Natural killer cell (primary cell): Measurements from ENCODE around the gene LEFTY1. TPM values are rescaled to one million over a fixed set of nuclear protein-coding genes. Genes with fewer than 3 reads are reported as not detected.

Experiments used
- ATAC-seq, 3 donors: fragments of 150-1000 bp in 2 of 3; fragments of 200-7000 bp in 1 of 3; cut with Tn5 transposase; 1 replicate in 1 of 3; 2 replicates in 2 of 3; pipeline ENCODE4 v1.10.0; 2021; ENCODE audit warnings: mild to moderate bottlenecking in 2 of 3, moderate library complexity in 2 of 3
- DNase-seq, 2 donors: peaks; one replicate each; pipeline versions ENCODE4 v3.0.0 to v3.0.0-alpha.2; 2013 to 2021; ENCODE audit warnings: mixed read lengths in 1 of 2
- H3K27ac ChIP-seq: one replicate; pipeline ENCODE4 v1.5.1; 2013; ENCODE audit warnings: mild to moderate bottlenecking, low read length
- H3K27me3 ChIP-seq: one replicate; pipeline ENCODE4 v1.6.1; 2013; ENCODE audit warnings: low read length; ENCODE audit not compliant: control insufficient read depth, insufficient read depth
- H3K36me3 ChIP-seq: one replicate; pipeline ENCODE4 v1.6.1; 2013; ENCODE audit warnings: low read length; ENCODE audit not compliant: control insufficient read depth, insufficient read depth
- H3K4me1 ChIP-seq: one replicate; pipeline ENCODE4 v1.6.1; 2013; ENCODE audit warnings: low read length; ENCODE audit not compliant: control insufficient read depth, insufficient read depth
- H3K4me3 ChIP-seq: one replicate; pipeline ENCODE4 v1.5.1; 2013; ENCODE audit warnings: low read length
- H3K9me3 ChIP-seq: one replicate; pipeline ENCODE4 v1.6.1; 2013; ENCODE audit warnings: low read length; ENCODE audit not compliant: control insufficient read depth, insufficient read depth
- H3K27ac Mint-ChIP-seq, 2 donors: one replicate each; pipeline ENCODE4 v1.8.0; 2022; ENCODE audit warnings: mild to moderate bottlenecking in 2 of 2, mixed read lengths in 2 of 2, moderate library complexity in 1 of 2
- H3K27me3 Mint-ChIP-seq, 2 donors: one replicate each; pipeline ENCODE4 v1.8.0; 2022; ENCODE audit warnings: low read depth in 2 of 2, mixed read lengths in 2 of 2
- H3K36me3 Mint-ChIP-seq: one replicate; pipeline ENCODE4 v1.8.0; 2022; ENCODE audit warnings: mixed read lengths
- H3K4me1 Mint-ChIP-seq, 2 donors: one replicate each; pipeline ENCODE4 v1.8.0; 2022; ENCODE audit warnings: mixed read lengths in 2 of 2
- H3K4me3 Mint-ChIP-seq: one replicate; pipeline ENCODE4 v1.8.0; 2022; ENCODE audit warnings: mild to moderate bottlenecking, moderate library complexity, mixed read lengths
- H3K9me3 Mint-ChIP-seq, 2 donors: one replicate each; pipeline ENCODE4 v1.8.0; 2022; ENCODE audit warnings: mixed read lengths in 2 of 2
- WGBS: methylation state at CpG from one replicate; pipeline ENCODE4 v1.1.7; 2013; ENCODE audit warnings: missing lambda C conversion rate; ENCODE audit not compliant: insufficient coverage; 5-methylcytosine and 5-hydroxymethylcytosine counted together
- intact Hi-C: fragments of 100-400 bp; cut with micrococcal nuclease; formaldehyde crosslinking; loops from one replicate; pipeline ENCODE4 v1.14.2; 2022
- total RNA-seq, 4 donors: library from RNA; stranded (reverse); fragments of 120-200 nt in 1 of 4; gene quantifications; one replicate each; pipeline versions ENCODE4 v1.2.3 to v1.2.4, GENCODE V29; 2013 to 2022
- TF ChIP-seq, protein P1 (sequence below): fragments of 200-600 bp; IDR thresholded peaks from one replicate; pipeline ENCODE4 v1.8.0; 2022; ENCODE audit warnings: antibody characterized with exemption

LEFTY1 gene
- total RNA-seq, 3 donors from 2014 or later (not counting 1 experiment from before 2014, with no cell fraction given), result not detected

DNA sequence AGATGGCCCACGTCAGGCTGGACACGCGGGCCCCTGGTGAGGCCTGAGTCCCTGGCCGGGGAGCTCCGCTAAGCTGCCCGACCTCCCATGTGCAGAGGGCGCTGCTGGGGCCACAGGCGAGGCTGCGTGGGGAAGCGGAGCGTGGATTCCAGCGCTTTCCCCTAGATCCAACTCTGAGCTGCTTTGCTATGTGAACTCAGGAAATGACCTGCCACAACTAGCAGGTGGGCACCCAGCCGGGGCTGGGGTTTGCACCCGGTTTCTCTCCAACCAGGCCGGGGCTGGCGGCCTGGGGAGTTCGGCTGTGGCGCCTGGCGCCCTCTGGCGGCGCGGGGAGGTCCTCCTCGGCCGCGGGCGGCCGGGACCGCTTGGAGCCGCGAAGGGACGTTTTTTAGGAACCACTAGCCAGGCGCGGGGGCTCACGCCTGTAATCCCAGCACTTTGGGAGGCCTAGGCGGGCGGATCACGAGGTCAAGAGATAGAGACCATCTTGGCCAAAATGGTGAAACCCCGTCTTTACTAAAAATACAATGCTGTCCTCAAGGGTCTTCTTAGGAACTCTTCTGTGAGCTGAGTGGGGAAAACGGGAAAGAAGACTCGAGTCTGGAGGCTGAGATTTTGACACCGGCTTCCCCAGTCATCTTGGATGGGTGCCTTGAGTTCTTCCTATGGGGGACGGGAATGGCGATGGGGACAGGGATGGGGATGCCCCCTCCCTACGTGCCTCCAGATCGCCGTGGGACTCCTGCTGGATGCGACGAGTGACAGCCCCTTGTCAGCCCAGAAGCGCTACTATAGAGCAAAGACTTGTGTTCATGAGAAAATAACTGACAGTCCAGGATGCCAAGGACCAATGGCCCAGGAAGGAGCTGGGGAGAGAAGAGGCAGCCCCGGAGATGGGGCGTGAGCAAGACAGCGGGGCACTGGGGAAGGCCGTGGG is 22.5 kb upstream of the LEFTY1 start:
- Histone ChIP-seq H3K36me3 (peaks cover 2% of the 10 kb centered on the region), H3K4me3 (no peak overlapping the region), H3K27ac (no peak overlapping the region), H3K9me3 (no peaks in the 10 kb centered on the region), H3K4me1 (peaks cover 21% of the 10 kb centered on the region), H3K27me3 (no peaks in the 10 kb centered on the region)
- ATAC-seq (peak; percentile 77 to 95 (median 93)), DNase-seq (peak; percentile 68 to 88)
- intact Hi-C loops, result loop anchor here (2.0 kb wide), 1 partner anchor 437 kb away; no protein-coding TSS in a partner anchor
- Mint-ChIP-seq H3K36me3 (no peaks in the 10 kb centered on the region), H3K4me1 (peaks cover 22 to 25% of the 10 kb centered on the region in 2 donors), H3K27ac (no peak overlapping the region), H3K9me3 (no peaks in the 10 kb centered on the region), H3K27me3 (no peaks in the 10 kb centered on the region), H3K4me3 (no peak overlapping the region)
- WGBS, result 61% methylated on average over 53 of the region's 53 CpGs
- TF ChIP-seq, protein P1, sequence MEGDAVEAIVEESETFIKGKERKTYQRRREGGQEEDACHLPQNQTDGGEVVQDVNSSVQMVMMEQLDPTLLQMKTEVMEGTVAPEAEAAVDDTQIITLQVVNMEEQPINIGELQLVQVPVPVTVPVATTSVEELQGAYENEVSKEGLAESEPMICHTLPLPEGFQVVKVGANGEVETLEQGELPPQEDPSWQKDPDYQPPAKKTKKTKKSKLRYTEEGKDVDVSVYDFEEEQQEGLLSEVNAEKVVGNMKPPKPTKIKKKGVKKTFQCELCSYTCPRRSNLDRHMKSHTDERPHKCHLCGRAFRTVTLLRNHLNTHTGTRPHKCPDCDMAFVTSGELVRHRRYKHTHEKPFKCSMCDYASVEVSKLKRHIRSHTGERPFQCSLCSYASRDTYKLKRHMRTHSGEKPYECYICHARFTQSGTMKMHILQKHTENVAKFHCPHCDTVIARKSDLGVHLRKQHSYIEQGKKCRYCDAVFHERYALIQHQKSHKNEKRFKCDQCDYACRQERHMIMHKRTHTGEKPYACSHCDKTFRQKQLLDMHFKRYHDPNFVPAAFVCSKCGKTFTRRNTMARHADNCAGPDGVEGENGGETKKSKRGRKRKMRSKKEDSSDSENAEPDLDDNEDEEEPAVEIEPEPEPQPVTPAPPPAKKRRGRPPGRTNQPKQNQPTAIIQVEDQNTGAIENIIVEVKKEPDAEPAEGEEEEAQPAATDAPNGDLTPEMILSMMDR, result peak; percentile 79

DNA sequence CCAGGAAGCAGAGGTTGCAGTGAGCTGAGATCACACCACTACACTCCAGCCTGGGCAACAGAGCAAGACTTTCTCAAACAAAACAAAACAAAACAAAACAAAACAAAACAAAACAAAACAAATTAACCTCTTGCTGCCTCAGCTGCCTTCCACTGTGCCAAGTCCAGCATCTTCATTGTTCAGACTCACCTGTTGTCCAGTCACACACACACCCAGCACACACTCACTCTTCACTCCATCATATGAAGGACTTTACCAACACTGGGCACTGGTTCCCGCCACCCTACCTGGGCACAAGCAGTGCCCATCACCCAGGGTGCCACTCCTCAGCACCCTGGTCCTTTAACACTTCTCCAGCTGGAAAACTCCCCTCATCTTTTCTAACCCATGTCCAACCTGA is 20.5 kb upstream of the LEFTY1 start:
- H3K36me3 Mint-ChIP-seq, result no peaks in the 10 kb centered on the region
- TF ChIP-seq, protein P1, result no peak
- Histone ChIP-seq H3K4me3 (no peak overlapping the region), H3K9me3 (no peaks in the 10 kb centered on the region), H3K27me3 (no peaks in the 10 kb centered on the region), H3K27ac (no peak overlapping the region), H3K4me1 (peaks cover 14% of the 10 kb centered on the region), H3K36me3 (no peaks in the 10 kb centered on the region)
- H3K4me1 Mint-ChIP-seq, result peaks cover 9 to 10% of the 10 kb centered on the region in 2 donors
- ATAC-seq (no peak), DNase-seq (no peak)
- intact Hi-C loops, result no loop called here
- no peaks in the 10 kb centered on the region for H3K9me3 Mint-ChIP-seq
- H3K4me3 Mint-ChIP-seq, result no peak overlapping the region
- no peaks in the 10 kb centered on the region for H3K27me3 Mint-ChIP-seq
- 92% methylated on average over 1 of the region's 1 CpG for WGBS
- no peak overlapping the region for H3K27ac Mint-ChIP-seq

DNA sequence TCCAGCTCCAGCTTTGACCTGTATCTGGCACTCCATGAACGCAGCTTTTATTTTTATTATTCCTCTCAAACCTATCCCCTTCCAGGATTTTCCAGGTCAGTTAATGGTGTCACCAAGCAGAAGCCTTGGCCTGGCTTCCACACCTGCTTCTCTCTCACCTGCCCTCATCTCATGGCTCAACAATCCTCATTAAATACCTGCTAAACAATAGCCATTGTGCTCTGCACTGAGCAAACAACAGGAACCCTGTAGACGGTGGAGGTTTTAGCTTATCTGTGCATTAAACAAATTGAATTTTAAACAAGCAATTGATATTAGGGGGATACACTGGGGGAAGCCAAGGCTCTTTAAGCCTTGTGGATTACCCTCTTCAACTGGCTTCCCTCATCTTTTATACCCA is 19.8 kb upstream of the LEFTY1 start:
- no peaks in the 10 kb centered on the region for H3K9me3 Mint-ChIP-seq
- H3K36me3 Mint-ChIP-seq, result no peaks in the 10 kb centered on the region
- H3K4me1 Mint-ChIP-seq, result peaks cover 9 to 10% of the 10 kb centered on the region in 2 donors
- TF ChIP-seq, protein P1, result no peak
- H3K4me1 ChIP-seq, result peaks cover 14% of the 10 kb centered on the region
- no peak overlapping the region for H3K4me3 Mint-ChIP-seq
- H3K27me3 ChIP-seq, result no peaks in the 10 kb centered on the region
- H3K27ac Mint-ChIP-seq, result no peak overlapping the region
- DNase-seq, result no peak
- intact Hi-C loops, result no loop called here
- no peaks in the 10 kb centered on the region for H3K9me3 ChIP-seq
- no peak overlapping the region for H3K27ac ChIP-seq
- no peak overlapping the region for H3K4me3 ChIP-seq
- WGBS, result 92% methylated on average over 2 of the region's 2 CpGs
- no peaks in the 10 kb centered on the region for H3K27me3 Mint-ChIP-seq
- H3K36me3 ChIP-seq, result no peaks in the 10 kb centered on the region
- ATAC-seq, result no peak
